ENCODE measurements around the gene ZBTB20.

DNA sequence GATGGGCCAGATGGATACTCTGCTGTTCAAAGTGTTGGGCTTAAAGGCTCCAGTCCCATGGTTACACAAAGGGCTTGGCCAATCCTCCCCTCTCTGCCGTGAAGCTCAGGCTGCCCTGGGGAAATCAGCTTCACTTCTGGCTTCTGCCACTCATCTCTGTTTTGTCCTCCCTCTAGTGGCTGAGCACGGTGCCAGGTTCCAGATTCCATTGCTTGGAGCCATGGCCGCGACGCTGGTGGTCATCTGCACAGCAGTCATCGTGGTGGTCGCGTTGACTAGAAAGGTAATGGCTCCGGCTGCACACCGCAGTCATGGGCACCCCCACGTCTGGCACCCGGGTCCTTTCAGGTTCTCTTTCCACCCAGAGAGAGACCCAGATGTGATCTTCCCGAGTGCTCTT is 847.7 kb downstream of the ZBTB20 start:
- TF ChIP-seq CTCF (IDR thresholded peaks at IDR 0.05 in 8 of 11, conservative IDR thresholded peaks at IDR 0.05 in 3 of 11) (peak in 5 of 11 experiments; percentile 34 to 46 (median 44)), POLR2A (IDR thresholded peaks at IDR 0.05) (no peak)

Data from spleen (tissue), 7 donors.